Smooth muscle cell of the brain vasculature (primary cell): Measurements from ENCODE around the gene PSMC6.
A peak's percentile ranks its signal among the peaks of the same experiment; 100 is the strongest.
"Not testable (repeated sequence)": the region's sequence is repeated elsewhere in the genome, so short reads cannot be mapped to it uniquely, and the experiment has no call there.

Experiments used
- DNase-seq: peaks from one replicate; pipeline ENCODE4 v3.0.0-alpha.2; 2012; ENCODE audit warnings: low read depth, low spot score

The PSMC6 gene

DNA sequence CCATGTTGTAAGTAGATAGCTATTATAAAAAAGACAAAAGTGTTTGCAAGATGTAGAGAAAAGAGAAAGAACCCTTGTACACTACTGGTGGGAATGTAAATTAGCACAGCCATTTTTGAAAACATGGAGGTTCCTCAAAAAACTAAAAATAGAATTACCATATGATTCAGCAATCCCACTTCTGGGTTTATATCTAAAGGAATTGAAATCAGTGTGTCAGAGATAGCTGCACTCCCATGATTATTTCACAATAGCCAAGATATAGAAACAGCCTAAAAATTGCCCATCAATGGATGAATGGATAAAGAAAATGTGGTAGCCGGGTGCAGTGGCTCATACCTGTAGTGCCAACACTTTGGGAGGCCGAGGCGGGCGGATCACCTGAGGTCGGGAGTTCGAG lies 9.2 kb downstream of the PSMC6 start:
- no peak for DNase-seq

DNA sequence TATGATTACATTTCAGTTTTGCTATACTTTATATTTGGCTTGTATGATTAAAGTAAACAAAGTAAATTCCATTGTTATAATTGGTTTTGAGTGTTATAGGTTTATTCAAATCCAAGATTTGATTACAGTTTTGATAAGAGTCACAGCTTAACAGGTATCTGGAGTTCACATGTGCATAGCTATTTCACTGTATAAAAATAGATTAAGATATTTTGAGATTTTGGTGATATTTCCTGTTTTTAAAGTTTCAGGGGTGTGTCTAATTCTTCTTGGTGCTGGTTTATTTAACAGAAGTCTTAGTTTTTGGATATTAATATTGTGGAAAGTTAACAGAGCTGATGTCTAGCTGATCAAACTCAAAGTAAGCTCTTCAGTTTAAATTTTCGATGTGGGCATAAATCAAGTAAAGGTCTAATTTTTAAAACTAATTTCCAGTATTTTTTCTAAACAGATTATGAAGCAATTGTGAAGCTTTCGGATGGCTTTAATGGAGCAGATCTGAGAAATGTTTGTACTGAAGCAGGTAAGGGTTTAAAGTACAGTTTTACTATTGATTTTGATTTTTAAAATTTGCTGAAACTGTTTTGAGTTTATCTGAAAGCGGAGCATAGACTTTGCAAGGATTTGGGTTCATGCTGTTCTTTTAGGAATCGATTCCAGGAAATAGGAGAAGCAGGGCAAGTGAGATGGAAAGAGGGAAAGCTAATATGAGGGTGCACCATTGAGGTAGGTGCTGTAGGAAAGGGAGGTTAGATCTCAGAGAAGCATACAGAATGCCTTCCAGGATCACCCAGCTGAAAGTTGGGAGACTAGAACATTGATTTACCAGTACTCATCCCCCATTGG lies 16.7 kb downstream of the PSMC6 start:
- DNase-seq: no peak

DNA sequence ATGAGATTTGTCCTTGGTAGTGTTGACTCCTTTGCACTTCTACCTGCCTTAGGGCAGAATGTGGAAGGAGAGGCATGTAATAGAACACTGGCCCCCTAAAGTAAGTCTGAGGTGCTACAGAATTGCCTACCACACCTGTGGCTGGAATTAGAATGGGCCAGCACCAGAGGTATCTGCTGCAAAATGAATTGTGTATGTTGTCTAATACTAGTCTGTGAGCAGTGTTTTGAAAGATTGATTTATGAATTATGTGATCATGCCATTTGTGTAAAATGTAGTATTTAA lies 17.3 kb downstream of the PSMC6 start:
- no peak for DNase-seq

DNA sequence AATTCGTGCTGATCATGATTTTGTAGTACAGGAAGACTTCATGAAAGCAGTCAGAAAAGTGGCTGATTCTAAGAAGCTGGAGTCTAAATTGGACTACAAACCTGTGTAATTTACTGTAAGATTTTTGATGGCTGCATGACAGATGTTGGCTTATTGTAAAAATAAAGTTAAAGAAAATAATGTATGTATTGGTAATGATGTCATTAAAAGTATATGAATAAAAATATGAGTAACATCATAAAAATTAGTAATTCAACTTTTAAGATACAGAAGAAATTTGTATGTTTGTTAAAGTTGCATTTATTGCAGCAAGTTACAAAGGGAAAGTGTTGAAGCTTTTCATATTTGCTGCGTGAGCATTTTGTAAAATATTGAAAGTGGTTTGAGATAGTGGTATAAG lies 20.5 kb downstream of the PSMC6 start:
- not testable (repeated sequence) for DNase-seq

DNA sequence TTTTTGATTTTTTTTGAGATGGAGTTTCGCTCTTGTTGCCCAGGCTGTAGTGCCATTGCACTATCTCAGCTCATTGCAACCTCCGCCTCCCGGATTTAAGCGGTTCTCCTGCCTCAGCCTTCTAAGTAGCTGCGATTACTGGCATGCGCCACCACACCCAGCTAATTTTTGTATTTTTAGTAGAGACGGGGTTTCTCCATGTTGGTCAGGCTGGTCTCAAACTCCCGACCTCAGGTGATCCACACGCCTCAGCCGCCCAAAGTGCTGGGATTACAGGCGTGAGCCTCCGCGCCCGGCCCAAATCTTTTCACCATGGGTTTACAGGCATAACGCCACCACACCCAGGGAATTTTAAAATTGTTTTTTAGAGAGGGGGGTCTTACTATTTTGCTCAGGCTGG lies 22.0 kb downstream of the PSMC6 start:
- DNase-seq: not testable (repeated sequence)

DNA sequence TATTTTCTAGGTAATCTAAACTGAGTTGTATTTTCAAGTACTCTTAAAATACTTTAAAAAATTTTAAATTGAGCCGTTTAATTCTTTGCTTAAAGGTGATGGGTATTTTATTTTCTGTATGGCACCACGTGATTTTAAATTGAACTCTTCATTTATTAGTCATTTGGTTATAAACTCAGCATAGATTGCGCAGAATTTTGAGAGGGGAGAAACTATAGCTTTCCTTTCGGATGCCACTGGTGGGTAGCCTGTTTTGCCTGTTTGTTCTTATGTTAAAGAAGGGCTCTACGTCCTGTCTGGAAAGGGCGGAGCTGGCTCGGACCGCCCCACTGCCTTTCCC lies 22.6 kb downstream of the PSMC6 start:
- no peak for DNase-seq

DNA sequence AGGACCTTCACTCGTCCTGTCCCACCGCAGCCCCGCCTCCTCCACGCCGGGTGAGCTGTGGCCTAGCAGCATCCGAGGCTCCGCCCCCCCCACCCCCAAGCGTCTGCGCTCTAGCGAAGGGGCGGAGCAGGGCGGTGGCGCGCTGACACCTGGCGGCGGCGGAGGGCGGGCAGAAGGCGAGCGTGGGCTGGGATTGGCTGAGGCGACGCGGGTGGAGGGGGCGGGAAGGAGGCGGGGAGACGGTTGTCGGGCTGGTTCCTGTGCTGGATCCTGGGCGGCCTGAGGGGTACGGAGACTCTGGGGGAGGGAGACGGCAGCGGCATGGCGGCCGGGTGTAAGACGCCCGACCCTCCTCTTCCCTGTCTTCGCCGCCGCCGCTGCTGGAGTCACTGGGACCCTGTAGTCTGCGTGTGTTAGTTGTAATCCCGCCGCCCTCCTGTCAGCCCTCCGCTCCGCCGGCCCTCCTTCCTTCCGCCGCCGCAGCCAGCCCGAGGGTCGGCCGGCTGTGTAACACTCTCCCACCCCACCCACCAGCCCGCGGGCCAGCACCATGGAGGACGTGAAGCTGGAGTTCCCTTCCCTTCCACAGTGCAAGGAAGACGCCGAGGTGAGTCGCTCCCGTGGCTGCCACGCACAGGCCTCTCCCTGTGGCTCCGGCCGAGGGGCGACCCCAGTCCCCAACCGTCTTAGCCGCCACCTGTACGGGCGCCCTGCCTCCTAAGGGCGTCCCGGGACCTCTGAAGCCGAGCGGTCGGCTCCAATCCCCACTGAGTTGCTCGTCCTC lies 23.1 kb downstream of the PSMC6 start, which contains the start of gene STYX:
STYX (plus strand) TSS at position 242 of the 784 bp plus-strand sequence; CDS start at position 551, 309 bp downstream.
- DNase-seq: peak; percentile 98

DNA sequence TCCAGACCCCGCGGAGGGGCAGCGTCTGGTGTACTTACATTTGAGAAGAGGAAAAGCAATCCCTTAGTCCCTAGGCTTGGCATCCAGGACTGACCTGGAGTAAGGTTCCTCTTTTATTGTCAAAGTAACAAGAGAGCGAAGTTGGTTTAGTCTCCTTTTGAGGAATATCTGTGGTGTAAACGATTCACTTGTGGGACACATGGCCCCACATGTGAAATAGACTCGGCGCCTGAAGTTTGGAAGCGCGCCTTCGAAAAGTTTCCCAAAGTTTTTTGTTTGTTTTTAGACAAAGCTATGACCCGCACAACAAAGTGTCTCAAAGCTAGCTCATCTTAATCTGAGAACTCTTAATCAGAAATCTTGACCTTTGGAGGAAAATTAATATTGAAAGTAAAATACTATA lies 23.7 kb downstream of the PSMC6 start:
- no peak for DNase-seq

DNA sequence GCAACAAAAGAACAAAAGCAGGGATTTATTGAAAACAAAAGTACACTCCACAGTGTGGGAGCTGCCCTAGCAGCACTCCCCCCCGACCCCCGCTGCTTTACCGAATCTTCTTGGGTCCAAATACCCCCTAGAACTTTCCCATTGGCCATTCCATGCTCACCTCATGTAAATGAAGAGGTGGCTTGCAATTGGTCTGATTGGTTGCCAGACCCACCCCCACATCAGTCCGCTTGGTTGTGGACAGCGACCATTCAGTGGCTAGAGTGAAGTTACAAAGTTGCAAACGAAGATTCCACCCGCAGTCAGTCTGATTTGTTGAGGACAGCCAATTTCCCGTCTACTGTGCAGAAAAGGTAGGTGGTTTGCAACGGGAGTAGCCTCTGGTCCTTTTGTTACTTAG lies 26.8 kb downstream of the PSMC6 start:
- no peak for DNase-seq

DNA sequence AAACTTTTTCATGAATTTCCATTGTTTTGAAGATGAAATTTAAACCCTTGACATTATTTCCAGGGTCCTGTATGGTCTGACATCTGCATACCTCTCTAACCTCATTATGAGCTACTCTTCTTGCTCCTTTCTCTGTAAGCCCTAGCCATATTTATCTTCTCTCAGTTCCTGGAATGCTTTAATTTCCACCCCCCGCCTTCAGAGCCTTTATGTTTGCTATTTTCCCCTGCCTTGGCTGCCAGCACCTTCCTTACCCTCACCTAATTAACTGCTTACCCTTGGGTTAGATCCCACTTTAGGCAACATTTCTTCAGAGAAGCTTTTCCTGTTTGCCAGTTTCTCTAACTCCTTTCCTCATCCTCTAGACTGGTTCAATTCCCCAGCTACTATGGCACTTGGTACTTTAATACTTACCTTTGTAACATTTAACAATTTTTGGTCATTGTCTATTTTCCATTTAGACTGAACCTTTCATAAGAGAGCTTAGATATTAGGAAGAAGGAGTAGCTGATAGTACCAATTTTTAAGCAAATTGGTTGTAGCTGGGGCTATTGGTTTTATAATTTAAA lies 29.0 kb downstream of the PSMC6 start:
- DNase-seq: no peak

DNA sequence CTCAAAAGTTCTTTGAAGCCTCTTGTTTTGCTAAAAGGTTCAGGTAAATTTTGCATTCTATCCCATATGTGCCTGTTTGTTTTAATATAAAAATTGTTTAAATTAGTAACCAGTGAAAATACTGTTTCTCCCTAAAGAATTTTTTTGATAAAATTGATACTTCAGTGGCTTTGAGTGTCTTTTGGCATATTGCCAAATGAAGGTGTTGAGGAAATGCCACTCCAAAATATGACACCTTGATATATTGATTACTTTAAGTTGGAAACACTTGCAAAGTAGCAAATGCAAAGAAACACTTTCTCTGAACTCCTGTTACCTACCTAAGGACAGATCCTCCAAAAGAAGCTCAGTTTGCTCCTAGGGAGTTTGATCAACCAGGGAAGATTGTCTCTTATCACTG lies 31.4 kb downstream of the PSMC6 start:
- DNase-seq: no peak

DNA sequence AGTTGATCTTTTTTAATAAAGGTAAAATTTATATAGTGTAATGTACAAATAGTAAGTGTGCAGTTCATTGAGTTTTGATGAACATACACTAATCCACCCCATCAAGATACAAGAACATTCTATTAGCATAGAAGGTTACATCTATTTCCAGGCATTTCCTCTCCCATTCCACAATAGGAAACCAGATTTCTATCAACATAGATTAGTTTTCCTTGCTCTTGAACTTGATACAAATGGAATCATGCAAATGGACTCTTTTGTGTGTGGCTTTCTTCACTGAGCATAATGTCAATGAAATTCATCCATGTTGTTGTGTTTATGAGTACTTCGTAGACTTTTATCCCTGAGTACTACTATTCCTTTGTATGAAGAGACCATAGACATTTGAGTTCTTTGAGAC lies 33.8 kb downstream of the PSMC6 start:
- DNase-seq: no peak

DNA sequence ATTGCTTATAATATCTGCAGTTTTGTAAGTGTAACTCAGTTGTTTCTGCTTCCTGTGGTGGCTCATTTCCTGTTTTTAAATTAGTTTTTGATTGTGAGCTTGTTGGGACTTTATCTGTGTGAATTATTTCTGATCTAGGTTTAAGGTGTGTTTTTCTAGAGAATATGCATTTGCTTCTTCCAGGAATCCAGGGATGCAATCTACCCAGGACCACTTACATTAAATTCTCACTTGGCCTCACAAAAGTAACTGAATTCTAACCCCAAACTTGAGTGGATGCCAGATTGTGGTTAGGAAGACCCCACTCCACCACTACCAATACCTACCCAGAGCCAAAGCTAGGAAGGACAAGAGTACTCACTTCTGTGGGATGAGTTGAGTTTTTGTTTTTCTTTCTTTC lies 34.9 kb downstream of the PSMC6 start:
- DNase-seq: no peak

DNA sequence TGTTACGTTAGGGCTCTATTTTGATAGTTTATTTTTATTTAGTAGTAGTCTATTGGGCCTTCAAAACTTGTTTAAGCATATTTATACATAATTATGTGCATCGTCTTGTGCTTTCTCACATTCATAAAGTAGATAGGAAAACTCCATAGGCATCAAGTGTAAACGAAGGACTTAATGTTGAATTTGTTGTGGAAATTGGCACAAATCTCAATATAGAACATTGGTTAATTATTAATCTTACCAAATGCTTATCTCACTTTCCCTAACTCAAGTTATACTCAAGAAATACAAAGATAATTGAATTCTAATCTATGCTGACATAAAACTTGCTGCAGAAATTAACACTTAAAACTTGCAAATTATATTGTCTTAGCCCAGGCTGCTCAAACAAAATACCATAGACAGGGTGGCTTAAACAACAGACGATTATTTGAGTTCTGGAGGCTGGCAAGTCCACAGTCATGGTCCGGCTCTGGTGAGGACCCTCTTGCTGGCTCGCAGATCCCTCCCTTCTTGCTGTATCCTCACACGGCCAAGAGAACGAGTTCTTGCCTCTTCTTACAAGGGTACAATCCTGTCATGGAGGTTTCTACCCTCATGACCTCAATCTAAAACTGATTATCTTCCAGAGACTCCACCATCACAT lies 41.8 kb downstream of the PSMC6 start:
- DNase-seq: no peak

DNA sequence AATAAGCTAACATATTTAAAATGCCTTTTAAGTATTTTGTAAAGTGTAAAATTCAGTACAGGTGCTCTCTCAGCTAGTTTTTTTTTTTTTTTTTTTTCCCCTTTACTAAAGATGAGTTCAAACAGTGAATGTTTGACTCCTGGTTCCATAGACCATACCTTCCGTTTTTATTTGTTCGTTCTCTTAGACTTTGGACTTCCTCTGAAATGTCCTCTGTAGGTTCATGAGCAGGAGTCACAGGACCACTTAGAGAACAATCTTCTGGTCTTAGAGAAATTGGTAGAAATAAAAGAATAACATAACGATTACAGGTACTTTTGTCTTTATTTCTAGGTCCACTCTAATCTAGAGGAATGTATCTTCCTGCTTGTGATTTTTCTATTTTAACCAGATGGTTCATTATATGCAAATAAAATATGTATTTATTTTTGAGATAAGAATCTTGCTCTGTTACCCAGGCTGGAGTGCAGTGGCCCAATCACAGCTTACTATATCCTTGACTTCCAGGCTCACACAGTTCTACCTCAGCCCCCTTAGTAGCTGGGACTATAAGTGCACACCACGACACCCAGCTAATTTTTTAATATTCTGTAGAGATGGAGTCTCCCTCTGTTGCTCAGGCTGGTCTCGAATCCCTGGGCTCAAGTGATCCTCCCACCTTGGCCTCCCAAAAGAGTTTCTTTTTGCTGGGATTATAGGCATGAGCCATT lies 48.8 kb downstream of the PSMC6 start:
- no peak for DNase-seq

DNA sequence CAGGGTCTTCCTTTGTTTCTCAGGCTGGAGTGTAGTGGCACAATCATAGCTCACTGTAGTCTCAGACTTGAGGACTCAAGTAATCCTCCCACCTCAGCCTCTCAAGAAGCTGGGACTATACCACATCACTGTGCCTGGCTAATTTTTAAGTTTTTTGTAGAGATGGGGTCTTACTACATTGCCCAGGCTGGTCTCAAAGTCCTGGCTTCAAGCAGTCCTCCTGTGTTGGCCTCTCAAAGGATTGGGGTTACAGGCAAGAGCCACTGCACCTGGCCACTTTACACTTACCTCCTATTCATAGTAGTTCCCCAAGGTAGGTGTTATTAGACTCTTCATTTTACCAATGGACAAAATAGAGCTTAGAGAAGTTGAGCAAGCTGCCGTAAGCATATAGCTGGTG lies 52.1 kb downstream of the PSMC6 start:
- DNase-seq: no peak

DNA sequence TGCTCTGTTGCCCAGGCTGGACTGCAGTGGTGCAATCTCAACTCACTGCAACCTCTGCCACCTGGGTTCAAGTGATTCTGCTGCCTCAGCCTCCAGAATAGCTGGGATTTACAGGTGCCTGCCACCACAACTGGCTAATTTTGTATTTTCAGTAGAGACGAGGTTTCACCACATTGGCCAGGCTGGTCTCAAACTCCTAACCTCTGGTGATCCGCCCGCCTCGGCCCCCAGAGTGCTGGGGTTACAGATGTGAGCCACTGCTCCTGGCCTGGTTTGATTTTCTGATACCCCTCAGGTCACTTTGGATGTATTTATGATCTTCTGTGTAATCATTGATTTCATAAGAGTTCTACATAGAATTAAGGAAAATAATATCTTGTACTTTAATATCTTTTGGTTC lies 55.9 kb downstream of the PSMC6 start:
- DNase-seq: not testable (repeated sequence)

DNA sequence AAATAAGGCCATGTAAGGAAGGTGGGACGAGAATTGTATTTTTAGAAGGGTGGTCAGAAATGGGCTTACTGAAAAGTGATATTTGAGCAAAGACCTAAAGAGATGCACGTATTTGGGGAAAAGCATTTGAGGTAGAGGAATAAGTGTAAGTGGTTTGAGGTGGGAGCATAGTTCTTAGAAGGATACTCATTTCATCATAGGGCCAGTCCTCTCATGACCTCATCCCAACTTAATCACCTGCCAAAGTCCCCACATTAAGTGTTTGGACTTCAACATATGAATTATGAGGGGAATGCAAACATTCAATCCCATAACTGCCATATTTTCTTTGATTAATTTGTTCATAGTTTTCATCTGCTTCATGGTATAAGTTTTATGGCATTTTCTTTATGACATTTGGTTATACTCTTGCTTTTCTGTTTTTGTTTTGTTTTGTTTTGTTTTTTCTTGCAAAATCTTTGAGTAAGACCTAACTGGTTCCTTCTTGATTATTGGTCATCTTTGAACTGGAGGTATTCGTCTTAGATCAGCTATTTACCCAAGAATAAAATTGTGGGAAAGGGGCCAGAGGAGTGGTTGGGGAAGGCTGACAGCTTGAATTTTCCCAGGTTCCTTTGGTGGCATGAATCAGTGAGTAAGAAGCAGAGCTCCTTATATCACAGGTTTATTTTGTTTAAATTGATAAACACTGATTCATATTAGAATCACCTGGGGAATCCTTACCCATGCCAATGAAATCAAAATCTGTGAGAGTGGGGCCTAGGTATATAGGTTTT lies 60.2 kb downstream of the PSMC6 start:
- no peak for DNase-seq

DNA sequence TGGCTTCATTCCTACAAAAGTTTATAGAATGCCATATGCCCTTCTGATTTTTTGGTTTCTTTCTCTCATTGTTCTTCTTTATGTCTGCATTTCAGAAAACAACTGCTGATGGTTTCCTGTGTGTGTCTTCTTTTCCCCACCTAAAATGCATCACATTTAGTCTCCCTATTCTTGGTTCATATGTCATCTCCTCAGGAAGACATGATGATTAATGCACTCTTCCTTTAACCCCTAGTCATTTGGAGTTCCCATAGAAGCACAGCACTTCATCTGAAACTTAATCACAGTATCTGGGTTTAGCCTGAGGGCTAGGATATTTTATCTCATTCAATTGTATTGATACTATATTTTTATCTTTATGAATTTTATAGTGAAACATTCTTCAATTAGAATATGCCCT lies 62.9 kb downstream of the PSMC6 start:
- DNase-seq: no peak

DNA sequence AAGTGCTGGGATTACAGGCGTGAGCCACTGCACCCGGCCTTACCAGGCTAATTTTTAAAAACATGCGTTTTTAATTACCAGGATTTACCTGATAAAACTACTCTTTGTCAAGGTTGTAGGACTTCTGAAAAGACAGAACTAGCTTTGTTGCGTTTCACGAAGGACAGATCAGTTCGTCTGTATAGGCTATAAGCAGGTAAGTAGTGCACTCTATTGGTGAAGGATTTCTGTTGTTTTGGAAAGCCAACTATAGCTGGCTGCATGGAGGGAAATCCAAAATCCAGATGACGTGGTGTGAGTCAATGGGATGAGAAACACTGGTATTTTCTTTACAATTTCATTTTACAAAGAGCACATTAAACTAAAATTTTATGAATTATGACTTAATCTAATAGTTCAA lies 69.8 kb downstream of the PSMC6 start:
- no peak for DNase-seq
